ENCODE results near the gene FTH1. TPM values are rescaled to one million over a fixed set of nuclear protein-coding genes. Genes with fewer than 3 reads are reported as not detected.

The FTH1 gene
- total RNA-seq, 1 donor from 2014 or later, result 911 TPM

DNA sequence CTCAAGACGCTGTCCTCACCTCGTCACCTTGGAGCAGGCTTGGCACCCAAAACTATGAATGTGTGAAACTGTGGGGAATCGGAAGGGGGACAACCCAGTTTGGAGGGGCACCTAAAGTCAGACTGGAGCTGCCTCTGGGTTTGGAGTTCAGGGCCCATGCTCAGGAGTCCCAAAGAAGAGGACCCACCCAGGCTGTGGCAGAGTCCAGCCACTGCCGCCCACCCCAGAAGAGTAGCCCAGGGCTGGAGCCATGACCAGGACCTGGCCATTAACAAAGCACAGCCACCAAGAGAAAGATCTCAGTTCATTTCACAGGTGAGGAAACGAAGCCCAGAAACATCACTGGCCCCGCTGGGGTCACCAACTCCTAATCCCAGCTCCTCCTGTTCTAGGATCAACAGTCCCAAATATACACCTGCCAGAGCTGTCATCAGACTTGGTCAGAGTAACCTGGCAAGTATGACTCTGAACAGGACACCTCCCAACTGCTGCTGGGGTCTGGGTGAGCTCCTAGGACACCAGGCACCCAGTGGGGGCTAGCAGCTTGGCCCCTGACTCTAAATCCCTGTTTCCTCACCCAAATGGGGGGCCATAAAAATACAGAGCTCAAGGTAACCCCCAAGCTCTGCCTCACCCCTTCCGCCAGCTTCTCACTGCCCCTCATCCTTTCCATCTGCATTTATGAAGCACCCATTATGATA, 52.8 kb downstream of the FTH1 start:
- no peak for ATAC-seq

Other genes starting within 250 kb of the FTH1 start
- 0.88 TPM for gene MYRF, start 215.0 kb downstream of the FTH1 start, total RNA-seq
- 90.9 TPM for gene TMEM258, start 175.0 kb downstream of the FTH1 start, total RNA-seq
- 18.7 TPM for gene FEN1, start 174.7 kb downstream of the FTH1 start, total RNA-seq
- gene FADS1, start 150.6 kb downstream of the FTH1 start, total RNA-seq, result 7.5 TPM
- gene FADS2, start 139.3 kb downstream of the FTH1 start, total RNA-seq, result 43.3 TPM
- gene FADS3, start 76.1 kb downstream of the FTH1 start, total RNA-seq, result 3.0 TPM
- gene RAB3IL1, start 50.1 kb downstream of the FTH1 start, total RNA-seq, result 0.88 TPM
- 0.44 TPM for gene BEST1, start 17.3 kb downstream of the FTH1 start, total RNA-seq
- 52.8 TPM for gene INCENP, start 156.4 kb upstream of the FTH1 start, total RNA-seq
- gene SCGB1D1, start 222.6 kb upstream of the FTH1 start, total RNA-seq, result not detected
- gene SCGB2A1, start 241.0 kb upstream of the FTH1 start, total RNA-seq, result not detected

Data from esophagus mucosa (tissue), 1 donor.